Ramos (cell line): Measurements from ENCODE around the gene SULT2A1.
"Not testable (repeated sequence)": the region's sequence is repeated elsewhere in the genome, so short reads cannot be mapped to it uniquely, and the experiment has no call there.

Experiments used
- in situ Hi-C: fragments of 300-500 bp; cut with MboI; formaldehyde crosslinking; loops from one replicate; pipeline ENCODE4 v1.14.3; 2022; ENCODE audit warnings: low sequenced_read_pairs; ENCODE audit not compliant: unreplicated experiment

The SULT2A1 gene

DNA sequence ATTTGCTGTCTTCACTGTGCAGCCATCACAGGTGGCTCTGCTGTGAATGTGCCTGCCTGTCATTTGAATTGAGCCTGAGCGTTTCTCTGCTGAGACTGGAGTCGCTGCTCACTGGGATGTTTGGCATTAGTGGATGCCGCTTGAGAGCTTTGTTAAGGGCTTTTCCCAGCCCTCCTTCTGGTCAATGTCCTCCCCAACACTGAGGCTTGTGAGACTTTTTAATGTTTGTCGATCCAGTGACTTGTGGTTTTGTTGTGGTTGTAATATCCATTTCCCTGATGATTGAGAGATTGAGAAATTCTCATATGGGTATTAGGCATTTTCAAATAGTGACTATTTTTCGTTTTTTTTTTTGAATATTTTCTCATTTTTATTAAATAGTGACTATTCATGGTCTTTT is 24.5 kb downstream of the SULT2A1 start:
- in situ Hi-C loops, result no loop called here

DNA sequence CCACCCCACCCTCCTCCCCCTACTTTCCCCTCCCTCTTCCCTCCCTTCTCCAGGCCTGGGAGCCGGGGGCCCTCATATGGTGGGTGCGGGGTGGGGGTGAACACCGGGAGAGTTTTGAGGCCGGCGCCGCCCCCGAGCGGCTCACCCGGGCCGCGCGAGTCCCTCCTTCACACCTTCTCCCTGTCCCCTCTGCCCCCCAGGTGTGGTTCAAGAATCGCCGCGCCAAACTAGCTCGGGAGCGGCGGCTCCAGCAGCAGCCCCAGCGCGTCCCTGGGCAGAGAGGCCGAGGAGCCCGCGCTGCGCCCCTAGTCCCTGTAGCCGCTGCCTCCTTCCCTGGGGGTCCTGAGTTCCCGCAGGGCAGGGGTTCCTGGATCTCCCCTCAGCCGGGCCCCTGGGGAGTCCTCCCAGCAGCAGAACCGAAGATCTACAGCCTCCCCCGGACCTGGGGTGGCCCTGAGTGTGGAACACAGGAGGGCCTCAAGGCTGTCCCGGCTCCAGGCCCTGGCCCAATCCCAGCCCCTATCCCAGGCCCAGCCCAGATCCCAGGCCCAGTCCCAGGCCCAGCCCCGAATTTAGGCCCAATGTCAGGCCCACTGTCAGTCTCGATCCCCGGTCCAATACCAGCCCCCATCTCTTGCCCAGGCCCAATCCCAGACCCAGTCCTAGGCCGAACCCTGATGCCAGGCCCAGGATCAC is 25.4 kb downstream of the SULT2A1 start:
- in situ Hi-C loops, result no loop called here

DNA sequence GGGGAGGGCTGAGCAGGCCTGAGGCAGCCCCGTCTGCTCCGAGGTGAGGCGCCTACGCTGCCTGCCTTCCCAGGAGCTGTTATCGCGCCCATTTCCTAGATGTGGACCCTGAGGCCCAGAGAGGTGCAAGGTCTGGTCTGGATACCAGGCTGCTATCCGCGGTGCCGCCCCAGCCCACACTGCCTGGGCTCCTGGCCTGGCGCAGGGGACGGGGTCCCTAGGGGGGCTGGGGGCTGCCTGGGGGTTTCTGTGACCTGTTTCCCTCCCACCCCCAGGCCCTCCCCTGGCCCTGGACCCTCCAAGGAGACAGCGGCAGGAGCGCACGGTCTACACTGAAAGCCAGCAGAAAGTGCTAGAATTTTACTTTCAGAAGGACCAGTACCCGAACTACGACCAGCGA is 26.3 kb downstream of the SULT2A1 start:
- in situ Hi-C loops, result not testable (repeated sequence)

DNA sequence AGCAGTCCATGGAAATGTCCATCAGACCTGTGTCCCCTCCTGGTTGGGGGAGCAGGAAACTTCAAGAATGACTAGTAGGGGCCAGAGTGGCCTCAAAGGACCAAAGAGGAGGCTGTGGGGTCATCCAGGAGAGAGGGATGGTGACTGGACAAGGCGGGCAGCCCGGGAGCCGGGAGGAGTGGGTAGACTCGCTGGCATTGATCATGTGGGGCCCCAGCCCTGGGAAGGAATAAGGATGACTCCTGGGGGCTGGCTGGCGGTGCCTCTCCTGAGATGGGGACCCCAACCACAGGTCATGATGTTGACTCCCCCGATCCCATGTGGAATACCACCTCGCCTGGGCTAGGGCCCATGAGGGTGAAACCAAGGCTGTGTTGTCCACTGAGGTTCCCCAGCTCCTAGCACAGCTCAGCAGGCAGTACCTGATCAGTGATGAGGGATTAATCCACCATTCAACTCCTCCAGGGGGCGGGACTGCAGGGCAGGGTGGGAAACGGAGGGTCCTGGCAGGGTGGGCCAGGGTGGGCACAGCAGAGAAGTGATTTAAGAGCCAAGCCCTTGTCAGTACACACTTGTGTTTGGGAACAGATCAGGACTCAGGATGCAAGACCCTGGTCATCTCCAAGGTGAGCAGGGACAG is 27.3 kb downstream of the SULT2A1 start, which contains the start of gene TPRX2:
TSS of gene TPRX2 (plus strand) at position 590 of the 640 bp plus-strand sequence. CDS start at position 602, 12 bp downstream.
- in situ Hi-C loops, result not testable (repeated sequence)

DNA sequence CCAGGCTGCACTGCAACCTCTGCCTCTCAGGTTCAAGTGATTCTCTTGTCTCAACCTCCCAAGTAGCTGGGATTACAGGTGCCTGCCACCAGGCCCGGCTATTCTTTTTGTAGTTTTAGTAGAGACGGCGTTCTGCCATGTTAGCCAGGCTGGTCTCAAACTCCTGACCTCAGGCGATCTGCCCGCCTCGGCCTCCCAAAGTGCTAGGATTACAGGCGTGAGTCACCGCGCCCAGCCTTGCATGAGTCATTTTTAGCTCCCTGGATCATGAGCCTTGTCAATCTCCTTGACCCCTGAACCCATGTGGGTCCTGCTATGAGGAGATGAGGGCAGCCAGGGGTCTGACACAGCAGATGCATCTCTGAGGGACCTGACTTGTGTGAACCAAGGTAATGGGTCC is 27.9 kb downstream of the SULT2A1 start:
- in situ Hi-C loops, result not testable (repeated sequence)

DNA sequence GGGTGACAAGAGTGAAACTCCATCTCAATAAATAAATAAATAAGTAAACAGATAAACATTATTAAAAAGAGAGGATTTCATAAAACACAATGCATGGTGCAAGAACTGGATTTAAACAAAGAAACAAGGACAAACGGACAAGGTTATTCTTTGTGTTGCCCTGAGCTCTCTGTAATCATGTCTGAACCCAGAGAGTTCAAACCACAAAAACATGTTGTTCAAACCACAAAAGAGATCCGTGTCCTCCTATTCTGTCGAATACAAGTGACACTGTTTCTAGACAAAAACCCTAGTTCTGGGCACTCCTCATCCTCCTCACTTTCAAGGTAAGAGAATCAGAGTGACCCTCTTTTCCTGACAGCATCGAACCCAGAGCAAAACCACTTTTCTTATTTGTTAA is 31.7 kb downstream of the SULT2A1 start:
- in situ Hi-C loops, result no loop called here

DNA sequence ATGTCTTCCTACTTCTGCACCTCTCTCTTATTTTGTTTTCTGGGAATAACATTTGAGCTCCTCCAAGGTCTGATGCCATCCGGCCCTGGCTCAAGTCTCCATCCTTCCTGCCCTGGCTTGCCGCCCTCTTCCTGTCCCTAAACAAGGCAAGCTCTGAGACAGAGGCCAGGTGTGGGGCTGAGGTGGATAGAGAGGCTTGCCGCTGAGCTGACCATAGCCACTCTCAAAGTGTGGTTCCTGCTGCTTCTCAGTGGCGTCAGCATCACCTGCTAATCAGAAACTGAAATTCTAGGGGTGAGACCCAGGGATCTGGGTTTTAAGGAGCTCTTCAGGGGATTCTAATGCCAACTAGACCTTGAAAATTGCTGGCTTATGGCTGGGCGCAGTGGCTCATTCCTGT is 33.1 kb downstream of the SULT2A1 start:
- in situ Hi-C loops, result no loop called here

DNA sequence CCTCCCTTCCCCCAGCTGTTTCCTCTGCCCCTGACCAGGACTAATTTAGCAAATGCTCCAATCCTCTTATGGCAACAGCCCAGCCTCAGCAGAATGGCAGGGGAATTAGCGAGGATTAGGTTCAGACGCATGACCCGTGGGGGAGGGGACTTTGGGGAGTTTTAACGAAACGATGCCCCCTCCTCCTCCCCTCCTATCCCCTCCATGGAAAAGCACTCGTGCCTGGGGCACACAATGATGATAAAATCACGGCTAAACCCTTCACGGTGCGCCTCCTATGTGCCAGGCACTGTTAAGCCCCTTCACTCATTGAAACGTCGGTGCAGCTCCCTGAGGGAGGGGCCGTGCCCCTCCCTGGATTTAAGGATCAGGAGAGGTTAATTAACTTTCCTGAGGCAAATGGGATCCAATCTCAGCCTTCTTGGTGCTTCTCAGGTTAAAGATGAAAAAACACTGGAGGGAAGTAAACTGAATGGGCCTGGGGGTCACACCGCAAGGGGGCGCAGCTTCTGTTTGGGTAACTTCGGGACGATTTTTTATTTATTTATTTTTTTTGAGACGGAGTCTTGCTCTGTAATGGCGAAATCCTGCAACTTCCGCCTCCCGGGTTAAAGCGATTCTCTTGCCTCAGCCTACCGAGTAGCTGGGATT is 37.2 kb downstream of the SULT2A1 start:
- in situ Hi-C loops, result no loop called here

DNA sequence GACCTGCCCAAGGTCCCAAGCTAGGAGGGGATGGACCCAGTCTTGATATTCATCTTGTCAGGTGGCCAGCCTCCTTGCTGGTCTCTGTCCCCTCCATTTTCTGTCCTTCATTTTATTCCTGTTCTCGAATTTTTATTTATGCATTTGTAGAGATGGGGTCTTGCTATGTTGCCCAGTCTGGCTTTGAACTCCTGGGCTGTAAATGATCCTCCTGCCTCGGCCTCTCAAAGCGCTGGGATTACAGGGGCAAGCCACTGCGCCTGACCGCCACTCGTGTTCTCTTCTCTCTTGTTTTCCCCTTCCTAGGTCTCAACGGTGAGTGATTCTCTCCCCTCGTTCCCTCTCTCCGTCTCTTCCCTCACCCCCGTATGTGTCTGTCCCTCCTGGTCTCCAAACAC is 37.7 kb downstream of the SULT2A1 start:
- in situ Hi-C loops, result no loop called here

DNA sequence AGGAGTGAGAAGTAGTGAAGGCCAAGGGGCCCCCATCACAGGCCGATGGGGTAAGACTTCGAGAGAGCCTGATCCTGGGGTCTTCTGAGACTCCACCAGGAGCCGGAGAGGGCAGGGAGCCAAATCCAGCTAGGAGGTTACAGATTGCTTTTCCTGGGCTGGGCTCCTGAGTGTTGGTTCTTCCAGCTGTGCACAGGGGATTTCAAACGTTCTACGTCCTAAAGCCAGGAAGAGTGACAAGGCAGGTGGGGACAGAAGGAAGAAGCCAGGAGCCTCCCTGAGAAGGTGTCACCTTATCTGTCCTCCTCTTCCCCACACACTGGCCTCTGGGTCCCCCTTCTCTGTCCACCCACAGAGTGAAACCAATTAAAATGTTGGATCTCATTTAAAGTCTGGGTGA is 43.2 kb downstream of the SULT2A1 start:
- in situ Hi-C loops, result no loop called here

DNA sequence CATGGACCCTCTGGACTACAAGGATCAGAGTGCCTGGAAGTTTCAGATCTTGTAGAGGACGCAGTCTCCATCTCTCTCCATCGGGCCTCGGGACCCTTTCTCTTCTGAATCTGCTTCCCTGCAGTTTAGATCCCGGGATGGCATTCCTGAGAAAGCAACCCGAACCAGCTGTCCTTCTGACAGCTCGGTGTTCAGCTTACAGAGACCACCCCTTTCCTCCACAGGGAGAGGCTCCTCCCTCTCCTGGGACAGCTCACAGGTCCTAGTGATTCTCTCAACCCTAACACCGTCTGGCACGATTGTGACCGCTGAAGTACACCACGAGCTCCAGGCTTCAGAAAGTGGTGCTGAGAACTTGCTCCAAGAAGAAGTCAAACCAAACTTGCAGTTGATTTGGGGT is 46.2 kb downstream of the SULT2A1 start:
- in situ Hi-C loops, result no loop called here

DNA sequence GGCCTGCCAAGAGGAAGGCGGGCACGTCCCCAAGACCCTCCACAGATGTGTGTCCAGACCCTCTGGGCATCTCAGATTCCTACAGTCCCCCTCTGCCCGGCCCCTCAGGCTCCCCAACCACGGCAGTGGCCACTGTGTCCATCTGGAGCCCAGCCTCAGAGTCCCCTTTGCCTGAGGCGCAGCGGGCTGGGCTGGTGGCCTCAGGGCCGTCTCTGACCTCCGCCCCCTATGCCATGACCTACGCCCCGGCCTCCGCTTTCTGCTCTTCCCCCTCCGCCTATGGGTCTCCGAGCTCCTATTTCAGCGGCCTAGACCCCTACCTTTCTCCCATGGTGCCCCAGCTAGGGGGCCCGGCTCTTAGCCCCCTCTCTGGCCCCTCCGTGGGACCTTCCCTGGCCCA is 46.7 kb downstream of the SULT2A1 start:
- in situ Hi-C loops, result no loop called here

DNA sequence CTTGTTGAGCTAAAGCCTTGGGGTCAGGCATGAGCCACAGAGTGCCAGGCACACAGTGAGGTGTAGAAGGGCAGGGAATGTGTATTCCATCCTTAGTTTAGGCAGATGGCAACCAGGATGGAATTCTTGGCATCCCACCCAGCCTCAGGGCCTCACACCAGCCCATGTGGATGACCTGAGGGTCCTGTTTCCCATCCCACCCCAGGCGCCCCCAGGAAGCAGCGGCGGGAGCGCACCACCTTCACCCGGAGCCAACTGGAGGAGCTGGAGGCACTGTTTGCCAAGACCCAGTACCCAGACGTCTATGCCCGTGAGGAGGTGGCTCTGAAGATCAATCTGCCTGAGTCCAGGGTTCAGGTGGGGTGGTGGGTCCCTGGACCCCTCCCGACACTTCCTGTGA is 50.1 kb downstream of the SULT2A1 start:
- in situ Hi-C loops, result no loop called here

DNA sequence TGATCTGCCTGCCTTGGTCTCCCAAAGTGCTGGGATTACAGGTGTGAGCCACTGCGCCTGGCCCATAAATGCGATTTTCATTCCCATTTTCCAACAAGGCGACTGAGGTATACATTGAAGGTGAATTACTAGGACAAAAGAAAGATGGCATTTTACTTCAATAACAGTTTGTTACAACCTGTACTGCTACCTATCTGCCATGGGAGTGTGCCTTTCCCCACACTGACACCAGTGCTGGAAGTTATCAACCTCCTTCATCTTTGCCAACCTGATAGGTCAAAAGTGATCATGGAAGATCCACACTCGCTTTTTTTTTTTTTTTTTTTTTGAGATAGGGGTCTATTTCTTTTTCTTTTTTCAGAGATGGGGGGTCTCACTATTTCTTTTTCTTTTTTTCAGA is 53.4 kb downstream of the SULT2A1 start:
- in situ Hi-C loops, result no loop called here

DNA sequence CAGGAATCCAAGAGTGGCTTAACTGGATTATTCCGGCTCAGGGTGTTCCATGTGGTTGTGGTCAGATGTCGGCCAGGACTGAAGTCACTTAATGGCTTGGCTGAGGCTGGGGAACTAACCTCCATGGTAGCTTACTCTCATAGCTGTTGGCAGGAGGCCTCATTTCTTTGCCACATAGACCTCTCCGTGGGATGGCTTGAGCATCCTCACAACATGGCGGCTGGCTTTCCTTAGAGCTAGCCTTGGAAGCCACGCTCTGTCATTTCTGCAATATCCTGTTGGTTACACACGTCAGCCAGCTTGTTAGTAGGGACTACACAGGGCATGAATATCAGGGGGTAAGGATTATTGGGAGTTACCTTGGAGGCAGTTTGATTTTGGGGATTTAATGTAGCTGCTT is 59.3 kb downstream of the SULT2A1 start:
- in situ Hi-C loops, result no loop called here

DNA sequence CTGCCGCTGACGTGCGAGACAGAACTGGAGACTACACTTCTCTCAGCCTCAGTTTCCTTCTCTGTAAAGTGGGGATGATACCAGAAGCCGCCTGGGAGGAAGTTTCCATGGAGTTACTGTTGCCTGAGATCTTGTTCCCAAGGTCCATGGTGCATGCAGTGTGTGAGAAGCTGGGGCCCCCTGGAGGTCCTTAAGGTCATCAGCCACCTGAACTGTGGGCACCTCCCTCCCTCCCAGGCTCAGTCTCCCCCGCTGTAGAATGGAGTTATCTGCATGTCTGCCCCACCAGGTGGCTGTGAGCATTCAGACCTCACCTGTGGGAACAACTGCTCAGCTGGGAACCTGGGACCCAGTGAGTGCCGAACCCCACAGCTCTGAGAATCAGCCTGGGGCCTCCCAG is 61.7 kb downstream of the SULT2A1 start:
- in situ Hi-C loops, result no loop called here

DNA sequence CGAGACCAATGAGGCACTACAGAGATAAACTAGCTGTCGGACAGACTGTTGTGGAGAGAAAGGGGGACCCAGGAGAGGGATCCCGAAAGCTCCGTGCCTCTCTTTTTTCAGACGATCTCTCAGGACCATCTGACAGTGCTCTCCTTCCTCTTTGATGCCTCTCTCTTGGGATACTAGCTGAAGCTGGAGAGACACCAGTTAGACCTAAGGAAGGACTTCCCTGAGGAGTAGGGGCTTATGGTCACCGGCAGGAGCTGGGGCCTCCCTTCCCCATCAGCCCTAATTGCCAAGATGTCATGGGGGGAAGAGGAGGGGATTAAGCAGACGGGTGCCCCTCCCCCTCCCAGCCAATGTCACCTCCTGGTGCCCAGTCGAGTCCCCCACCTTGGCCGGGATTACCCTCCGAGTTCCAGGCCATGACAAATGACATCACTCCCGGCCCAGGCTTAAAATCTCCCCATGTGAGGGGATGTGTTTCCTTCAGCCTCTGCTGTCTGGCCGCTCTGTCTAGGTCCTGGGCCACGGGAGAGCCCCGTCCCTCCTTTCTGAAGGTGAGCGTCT is 64.6 kb downstream of the SULT2A1 start, which contains the start of gene CRX:
TSS of gene CRX (plus strand) at position 478 of the 561 bp plus-strand sequence. CDS start 12,507 bp downstream, outside the sequence.
- in situ Hi-C loops, result no loop called here
